ENCODE results near the gene SEPTIN10.
"Not testable (repeated sequence)": the region's sequence is repeated elsewhere in the genome, so short reads cannot be mapped to it uniquely, and the experiment has no call there.

SEPTIN10 gene

DNA sequence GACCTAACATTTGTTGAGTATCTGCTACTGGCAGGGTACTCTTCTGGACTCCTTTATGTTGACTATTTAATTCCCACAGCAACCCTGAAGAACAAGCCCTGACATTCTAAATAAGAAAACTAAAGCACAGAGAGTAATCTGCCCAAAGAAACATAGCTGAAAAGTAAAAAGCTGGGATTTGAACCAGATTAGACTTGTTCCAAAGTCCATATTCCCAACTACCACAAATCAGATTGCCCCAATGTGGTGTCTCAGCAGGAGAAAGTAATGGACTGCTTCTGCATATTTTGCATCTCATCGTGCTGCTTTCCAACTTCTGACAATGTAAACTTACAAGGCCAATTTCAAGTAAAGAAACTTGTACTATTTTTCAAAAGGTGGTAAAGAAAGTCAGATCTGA lies 56.5 kb downstream of the SEPTIN10 start:
- H3K27me3 Mint-ChIP-seq, result no peaks in the 10 kb centered on the region
- no peak overlapping the region for H3K4me3 Mint-ChIP-seq
- no peak for ATAC-seq (ENCODE audit: low read depth)
- no peaks in the 10 kb centered on the region for H3K36me3 Mint-ChIP-seq
- H3K4me1 Mint-ChIP-seq, result no peaks in the 10 kb centered on the region
- DNase-seq (ENCODE audit: low spot score in 2 of 2), result no peak
- no peaks in the 10 kb centered on the region for H3K9me3 Mint-ChIP-seq
- no peak overlapping the region for H3K27ac Mint-ChIP-seq

DNA sequence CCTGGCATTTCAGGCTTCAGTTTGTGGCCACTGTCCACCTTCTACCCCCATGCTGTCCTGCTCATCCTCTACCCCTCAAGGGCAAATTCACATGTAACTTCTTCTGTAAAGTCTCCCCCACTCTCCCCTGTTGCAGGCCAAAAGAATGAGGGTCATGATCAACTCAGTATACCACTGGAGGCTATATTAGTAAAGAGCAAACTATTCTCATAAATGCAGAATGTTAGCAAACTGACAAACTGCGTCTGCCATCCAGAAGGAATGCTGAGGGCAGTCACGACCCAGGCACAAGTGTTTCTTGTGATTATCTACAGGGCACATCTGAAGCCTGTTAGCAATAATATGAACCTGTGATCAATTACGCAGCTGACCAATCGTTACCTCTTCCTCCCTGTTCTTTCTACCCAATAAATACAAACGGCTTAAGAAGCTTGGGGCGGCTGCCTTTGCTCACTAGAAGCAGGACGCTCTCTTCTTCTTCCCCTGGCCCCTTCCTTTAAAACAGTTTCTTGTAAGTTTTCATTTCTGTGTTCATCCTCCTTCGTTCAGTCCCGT lies 58.3 kb downstream of the SEPTIN10 start:
- Mint-ChIP-seq H3K4me1 (no peaks in the 10 kb centered on the region), H3K27me3 (no peaks in the 10 kb centered on the region), H3K9me3 (no peaks in the 10 kb centered on the region), H3K36me3 (no peaks in the 10 kb centered on the region), H3K4me3 (no peak overlapping the region), H3K27ac (no peak overlapping the region)
- DNase-seq (ENCODE audit: low spot score in 2 of 2) (no peak), ATAC-seq (ENCODE audit: low read depth) (no peak)

DNA sequence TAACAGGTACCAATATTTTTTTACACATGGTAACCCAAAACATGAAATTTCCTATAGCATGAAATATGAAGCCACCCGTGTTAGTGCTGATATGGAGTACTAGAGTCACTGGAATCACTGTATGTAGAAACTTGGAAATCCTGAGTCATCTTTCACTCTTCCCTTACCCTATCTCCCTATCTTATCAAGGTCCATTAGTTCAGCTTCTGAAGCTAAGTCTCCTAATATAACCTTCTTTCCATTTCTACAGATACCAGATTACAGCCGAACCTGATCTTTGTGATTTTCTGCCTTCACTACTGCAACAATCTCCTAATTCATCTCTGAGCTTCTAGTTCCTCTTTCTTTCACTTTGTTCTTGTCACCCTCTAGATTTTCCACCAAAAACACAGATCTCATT lies 59.0 kb downstream of the SEPTIN10 start:
- no peak for DNase-seq (ENCODE audit: low spot score in 2 of 2)
- Mint-ChIP-seq H3K4me3 (no peak overlapping the region), H3K4me1 (no peaks in the 10 kb centered on the region), H3K9me3 (no peaks in the 10 kb centered on the region), H3K27ac (no peak overlapping the region), H3K27me3 (no peaks in the 10 kb centered on the region), H3K36me3 (no peaks in the 10 kb centered on the region)
- no peak for ATAC-seq (ENCODE audit: low read depth)

DNA sequence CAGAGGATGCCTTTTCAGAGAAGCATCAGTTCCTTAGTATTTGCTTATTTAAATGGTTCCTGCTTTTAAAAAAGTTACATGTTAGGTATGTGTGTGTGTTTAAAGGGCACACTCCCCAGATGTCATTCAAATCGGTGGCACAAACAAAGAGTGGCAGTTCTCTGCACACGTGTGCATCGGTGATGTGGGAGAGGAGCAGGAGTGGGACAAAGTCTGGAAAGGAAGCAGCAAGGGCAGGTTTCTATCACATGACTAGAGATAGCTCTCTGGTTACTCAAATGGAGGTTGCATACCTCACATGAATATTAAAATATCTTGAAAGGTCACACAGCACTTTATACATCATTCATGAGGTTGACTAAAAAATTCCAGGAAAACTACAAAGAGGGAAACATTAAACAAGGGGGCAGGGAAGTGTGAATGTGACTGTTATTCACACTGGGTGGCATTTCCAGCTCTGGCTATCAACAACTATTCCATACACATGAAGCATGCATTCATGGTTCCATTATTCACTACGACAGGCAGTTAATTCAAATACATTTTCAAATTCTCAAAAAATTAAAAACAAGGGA lies 64.7 kb downstream of the SEPTIN10 start:
- DNase-seq (ENCODE audit: low spot score in 2 of 2) (no peak), ATAC-seq (ENCODE audit: low read depth) (no peak)
- H3K9me3 Mint-ChIP-seq, result no peaks in the 10 kb centered on the region
- peaks cover 2% of the 10 kb centered on the region for H3K4me1 Mint-ChIP-seq
- no peak overlapping the region for H3K4me3 Mint-ChIP-seq
- H3K27me3 Mint-ChIP-seq, result peaks cover 3% of the 10 kb centered on the region
- H3K36me3 Mint-ChIP-seq, result no peaks in the 10 kb centered on the region
- no peak overlapping the region for H3K27ac Mint-ChIP-seq

DNA sequence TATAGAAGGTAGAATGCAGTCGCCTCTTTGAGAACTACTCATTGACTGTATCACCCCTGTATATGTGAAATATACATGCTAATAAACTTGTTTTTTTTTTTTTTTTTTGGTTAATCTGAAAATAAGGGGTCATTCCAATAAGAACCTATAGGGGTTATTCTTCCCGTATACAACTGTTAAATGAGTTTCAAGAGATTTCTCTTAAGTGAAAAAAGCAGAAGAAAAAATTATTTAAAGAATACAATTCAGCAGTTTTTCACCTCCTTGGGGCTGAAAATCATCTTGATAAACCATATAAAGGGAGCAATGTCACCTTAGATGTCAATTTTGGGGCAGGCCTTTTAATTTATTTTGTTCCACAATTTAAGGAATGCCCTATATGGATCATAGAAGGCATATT lies 66.5 kb downstream of the SEPTIN10 start:
- H3K36me3 Mint-ChIP-seq, result no peaks in the 10 kb centered on the region
- no peaks in the 10 kb centered on the region for H3K9me3 Mint-ChIP-seq
- peaks cover 3% of the 10 kb centered on the region for H3K27me3 Mint-ChIP-seq
- peaks cover 2% of the 10 kb centered on the region for H3K4me1 Mint-ChIP-seq
- no peak overlapping the region for H3K27ac Mint-ChIP-seq
- ATAC-seq (ENCODE audit: low read depth) (no peak), DNase-seq (ENCODE audit: low spot score in 2 of 2) (no peak)
- H3K4me3 Mint-ChIP-seq, result no peak overlapping the region

DNA sequence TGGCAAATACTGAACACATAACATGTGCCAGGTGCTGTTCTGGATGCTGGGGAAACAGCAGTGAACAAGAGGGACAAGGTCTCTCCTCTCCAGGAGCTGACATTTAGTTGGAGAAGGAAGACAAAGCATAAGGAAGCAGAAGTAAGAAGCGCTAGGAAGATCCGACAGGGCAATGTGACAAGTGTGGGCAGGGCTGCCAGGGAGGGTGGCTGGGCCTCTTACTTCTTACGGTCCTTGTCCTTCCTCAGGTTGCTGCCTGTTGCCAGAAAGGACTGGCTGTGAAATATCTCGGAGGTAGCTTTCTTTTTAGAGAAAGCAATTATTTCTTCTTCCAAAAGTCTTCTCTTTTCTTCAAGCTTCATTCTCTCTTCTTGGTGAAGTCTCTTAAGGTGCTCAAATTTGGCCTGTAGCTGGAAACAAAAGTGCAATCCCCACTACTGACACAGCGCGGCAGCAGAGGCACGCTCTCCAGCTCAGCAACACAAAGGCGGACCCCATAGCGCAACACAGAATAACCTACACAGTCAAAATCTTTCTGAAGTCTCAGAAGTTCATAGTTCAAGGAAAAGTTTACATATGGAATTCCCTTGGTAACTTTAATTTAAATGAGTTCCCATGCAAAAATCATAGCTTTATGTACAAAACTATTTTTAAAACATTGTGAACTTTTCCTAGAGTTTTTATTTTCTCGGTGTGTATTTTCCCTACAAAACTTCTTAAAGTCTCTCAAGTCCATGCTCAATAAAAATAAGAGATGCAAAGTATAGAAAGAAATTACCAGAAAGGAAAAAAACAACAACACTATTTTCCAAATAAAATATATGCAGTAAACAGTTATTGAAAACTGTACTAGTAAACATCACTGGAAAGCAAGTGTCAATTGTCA lies 67.7 kb downstream of the SEPTIN10 start:
- H3K4me1 Mint-ChIP-seq, result peaks cover 2% of the 10 kb centered on the region
- H3K27me3 Mint-ChIP-seq, result peaks cover 8% of the 10 kb centered on the region
- DNase-seq (ENCODE audit: low spot score in 2 of 2), result peak; percentile 7 to 21
- no peak overlapping the region for H3K4me3 Mint-ChIP-seq
- no peak overlapping the region for H3K27ac Mint-ChIP-seq
- H3K9me3 Mint-ChIP-seq, result no peaks in the 10 kb centered on the region
- no peaks in the 10 kb centered on the region for H3K36me3 Mint-ChIP-seq
- peak; percentile 52 for ATAC-seq (ENCODE audit: low read depth)

DNA sequence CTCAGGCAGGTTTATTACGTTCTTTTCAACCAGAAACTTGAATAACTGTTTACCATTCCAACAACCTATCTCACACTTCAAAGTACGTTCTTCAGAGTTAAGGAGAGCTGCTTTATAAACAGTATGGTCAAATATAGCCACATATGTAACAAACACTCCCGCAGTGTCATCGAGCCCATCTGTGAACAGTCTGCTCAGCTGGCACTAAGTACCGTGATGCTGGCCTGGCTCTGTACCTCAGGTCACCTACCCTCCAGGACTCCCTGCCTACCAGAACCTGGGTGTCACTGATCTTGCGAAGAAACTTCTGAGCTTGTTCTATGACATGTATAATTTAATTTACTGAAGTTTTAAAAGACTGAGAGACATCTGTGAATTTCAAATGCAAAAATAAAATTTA lies 71.4 kb downstream of the SEPTIN10 start:
- Mint-ChIP-seq H3K9me3 (no peaks in the 10 kb centered on the region), H3K36me3 (no peaks in the 10 kb centered on the region), H3K27me3 (peaks cover 10% of the 10 kb centered on the region), H3K27ac (no peak overlapping the region), H3K4me3 (no peak overlapping the region), H3K4me1 (peaks cover 2% of the 10 kb centered on the region)
- DNase-seq (ENCODE audit: low spot score in 2 of 2) (no peak), ATAC-seq (ENCODE audit: low read depth) (no peak)

DNA sequence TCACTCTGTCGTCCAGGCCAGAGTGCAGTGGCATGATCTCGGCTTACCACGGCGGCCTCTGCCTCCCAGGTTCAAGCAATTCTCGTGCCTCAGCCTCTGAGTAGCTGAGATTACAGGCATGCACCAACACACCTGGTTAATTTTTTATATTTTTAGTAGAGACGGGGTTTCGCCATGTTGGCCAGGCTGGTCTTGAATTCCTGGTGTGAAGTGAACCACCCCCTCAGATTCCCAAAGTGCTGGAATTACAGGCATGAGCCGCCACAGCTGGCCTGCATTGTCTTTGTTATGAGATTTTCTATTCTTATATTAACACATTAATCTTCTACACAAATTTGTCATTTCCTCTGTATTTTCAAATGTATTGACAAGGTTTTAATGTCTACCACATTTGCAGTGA lies 75.2 kb downstream of the SEPTIN10 start:
- Mint-ChIP-seq H3K36me3 (no peaks in the 10 kb centered on the region), H3K27me3 (peaks cover 9% of the 10 kb centered on the region), H3K9me3 (no peaks in the 10 kb centered on the region), H3K4me1 (no peaks in the 10 kb centered on the region), H3K27ac (no peak overlapping the region), H3K4me3 (no peak overlapping the region)
- DNase-seq (ENCODE audit: low spot score in 2 of 2) (no peak), ATAC-seq (ENCODE audit: low read depth) (no peak)

DNA sequence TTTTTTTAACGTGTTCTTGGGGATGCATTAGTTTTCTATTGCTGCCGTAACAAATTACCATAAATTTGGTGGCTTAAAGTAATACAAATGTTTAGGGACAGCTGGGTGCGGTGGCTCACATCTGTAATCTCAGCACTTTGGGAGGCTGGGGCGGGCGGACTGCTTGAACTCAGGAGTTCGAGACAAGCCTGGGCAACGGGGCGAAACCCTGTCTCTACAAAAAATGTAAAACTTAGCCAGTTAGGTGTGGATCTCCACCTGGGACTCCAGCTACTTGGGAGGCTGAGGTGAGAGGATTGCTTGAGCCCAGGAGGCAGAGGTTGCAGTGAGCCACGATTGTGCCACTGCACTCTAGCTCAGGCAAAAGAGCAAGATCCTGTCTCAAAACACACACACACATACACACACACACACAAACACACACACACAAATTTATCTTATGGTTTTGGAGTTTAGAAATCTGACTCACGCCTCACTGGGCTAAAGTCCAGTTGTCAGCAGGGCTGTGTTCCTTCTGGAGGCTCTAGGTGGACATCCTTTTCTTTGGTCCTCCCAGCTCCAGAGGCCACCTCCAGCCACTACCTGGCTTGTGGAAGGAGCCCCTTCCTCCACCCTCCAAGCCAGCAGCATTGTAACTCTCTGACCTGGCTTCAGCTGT lies 76.1 kb downstream of the SEPTIN10 start:
- H3K4me3 Mint-ChIP-seq, result no peak overlapping the region
- ATAC-seq (ENCODE audit: low read depth), result no peak
- peaks cover 9% of the 10 kb centered on the region for H3K27me3 Mint-ChIP-seq
- DNase-seq (ENCODE audit: low spot score in 2 of 2), result no peak
- no peak overlapping the region for H3K27ac Mint-ChIP-seq
- no peaks in the 10 kb centered on the region for H3K9me3 Mint-ChIP-seq
- no peaks in the 10 kb centered on the region for H3K4me1 Mint-ChIP-seq
- H3K36me3 Mint-ChIP-seq, result no peaks in the 10 kb centered on the region

DNA sequence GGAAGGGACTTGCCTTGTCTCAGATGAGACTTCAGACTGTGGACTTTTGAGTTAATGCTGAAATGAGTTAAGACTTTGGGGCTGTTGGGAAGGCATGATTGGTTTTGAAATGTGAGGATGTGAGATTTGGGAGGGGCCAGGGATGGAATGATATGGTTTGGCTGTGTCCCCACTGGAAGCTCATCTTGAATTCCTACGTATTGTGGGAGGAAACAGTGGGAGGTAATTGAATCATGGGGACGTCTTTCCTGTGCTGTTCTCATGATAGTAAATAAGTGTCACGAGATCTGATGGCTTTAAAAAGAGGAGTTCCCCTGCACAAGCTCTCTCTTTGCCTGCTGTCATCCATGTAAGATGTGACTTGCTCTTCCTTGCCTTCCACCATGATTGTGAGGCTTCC lies 77.2 kb downstream of the SEPTIN10 start:
- H3K4me1 Mint-ChIP-seq; H3K4me3 Mint-ChIP-seq; H3K36me3 Mint-ChIP-seq; DNase-seq (ENCODE audit: low spot score in 2 of 2); H3K27ac Mint-ChIP-seq; ATAC-seq (ENCODE audit: low read depth); H3K9me3 Mint-ChIP-seq; H3K27me3 Mint-ChIP-seq: not testable (repeated sequence)

DNA sequence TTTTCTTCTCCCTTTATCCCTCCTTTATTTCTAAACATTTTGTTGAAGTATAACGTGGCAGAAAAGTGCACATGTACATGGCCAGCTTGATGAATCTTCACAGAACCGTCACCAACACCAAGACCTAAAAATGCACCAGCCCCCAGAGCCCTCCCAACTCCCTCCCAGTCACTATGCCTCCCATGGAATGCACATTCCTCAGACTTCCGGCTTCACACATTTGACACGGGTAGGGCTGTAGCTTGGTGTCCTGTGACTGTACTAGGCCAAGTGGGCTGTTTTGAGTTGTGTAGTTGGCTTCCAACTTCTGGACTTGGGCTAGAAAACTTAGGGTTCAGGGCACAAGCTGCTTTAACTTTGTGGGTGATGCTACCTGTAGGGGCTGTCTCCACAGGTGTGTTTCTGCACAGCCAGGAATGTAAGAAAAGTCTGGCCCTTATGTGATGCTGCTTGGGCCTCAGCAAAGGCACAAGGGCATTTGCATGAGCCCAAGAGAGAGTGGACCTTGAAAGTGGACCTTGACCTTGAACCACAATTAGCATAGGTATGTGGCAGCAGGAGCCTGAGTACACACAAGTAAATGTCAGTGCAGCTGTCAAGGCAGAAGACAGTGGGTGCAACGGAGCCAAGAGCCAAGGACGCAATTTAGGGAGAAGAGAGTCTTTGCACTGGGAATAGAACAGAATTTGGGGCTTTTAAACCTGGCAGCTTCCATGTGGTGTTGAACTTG lies 78.4 kb downstream of the SEPTIN10 start:
- no peaks in the 10 kb centered on the region for H3K4me1 Mint-ChIP-seq

DNA sequence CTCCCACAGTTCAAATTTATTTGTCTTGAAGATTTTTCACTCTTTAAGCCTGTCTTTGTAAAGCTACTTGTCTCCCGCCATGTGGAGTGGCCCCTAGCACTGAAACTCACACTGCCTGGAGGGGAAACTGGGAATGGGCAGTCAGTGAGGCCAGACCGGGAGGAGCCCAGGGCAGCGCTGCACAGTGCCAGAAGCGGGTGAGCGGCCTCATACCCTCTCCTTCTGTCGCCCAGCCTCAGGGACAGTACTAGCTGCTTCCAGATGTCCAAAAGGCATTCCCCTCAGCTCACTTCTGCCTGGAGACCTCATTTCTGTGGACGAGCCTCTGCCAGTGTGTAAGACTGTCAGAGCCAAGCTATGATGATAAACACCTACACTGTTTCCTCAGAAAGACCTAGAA lies 79.9 kb downstream of the SEPTIN10 start:
- Mint-ChIP-seq H3K9me3 (no peaks in the 10 kb centered on the region), H3K27me3 (peaks cover 10% of the 10 kb centered on the region), H3K4me1 (no peaks in the 10 kb centered on the region), H3K4me3 (no peak overlapping the region), H3K36me3 (no peaks in the 10 kb centered on the region), H3K27ac (no peak overlapping the region)
- DNase-seq (ENCODE audit: low spot score in 2 of 2) (no peak), ATAC-seq (ENCODE audit: low read depth) (no peak)

More for the DNA sequence above, 78.4 kb downstream of the SEPTIN10 start:
- Mint-ChIP-seq H3K4me3 (no peak overlapping the region), H3K36me3 (no peaks in the 10 kb centered on the region), H3K27me3 (peaks cover 8% of the 10 kb centered on the region), H3K27ac (no peak overlapping the region), H3K9me3 (no peaks in the 10 kb centered on the region)
- no peak for DNase-seq (ENCODE audit: low spot score in 2 of 2)
- no peak for ATAC-seq (ENCODE audit: low read depth)

DNA sequence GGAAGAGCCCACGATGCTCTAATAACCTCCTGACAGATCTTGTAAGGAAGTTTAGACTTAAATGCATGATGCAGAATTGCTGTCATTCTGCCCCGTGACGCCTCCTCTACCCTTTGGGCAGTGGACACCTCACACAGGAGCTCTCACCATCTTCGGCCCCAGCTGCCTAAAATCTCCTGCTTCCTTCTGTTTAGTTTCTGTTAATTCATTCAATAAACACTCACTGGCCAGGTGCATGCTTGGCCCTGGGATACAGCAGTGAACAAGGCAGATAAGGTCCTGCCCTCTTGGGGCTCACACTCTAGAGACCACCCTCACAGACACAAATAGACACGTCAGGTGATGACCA lies 81.1 kb downstream of the SEPTIN10 start:
- ATAC-seq (ENCODE audit: low read depth) (no peak), DNase-seq (ENCODE audit: low spot score in 2 of 2) (no peak)
- no peak overlapping the region for H3K4me3 Mint-ChIP-seq
- no peaks in the 10 kb centered on the region for H3K36me3 Mint-ChIP-seq
- H3K4me1 Mint-ChIP-seq, result no peaks in the 10 kb centered on the region
- no peak overlapping the region for H3K27ac Mint-ChIP-seq
- no peaks in the 10 kb centered on the region for H3K9me3 Mint-ChIP-seq
- H3K27me3 Mint-ChIP-seq, result peaks cover 14% of the 10 kb centered on the region

Measured in memory B cell (primary cell).